HepG2 (cell line): Measurements from ENCODE around the gene PIEZO2. TPM values are rescaled to one million over a fixed set of nuclear protein-coding genes. Genes with fewer than 3 reads are reported as not detected.
A peak's percentile ranks its signal among the peaks of the same experiment; 100 is the strongest.

ENCODE experiments used
- ATF7-NPFF ChIP-seq: sonication (generic); formaldehyde crosslinking; IDR thresholded peaks from 2 replicates; pipeline ENCODE4 v1.8.1; 2023; ENCODE audit warnings: mild to moderate bottlenecking, low read depth, missing genetic modification reagents, moderate library complexity
- BCL6 ChIP-seq: IDR thresholded peaks from 2 replicates; pipeline ENCODE4 v1.6.1; 2016; ENCODE audit warnings: missing genetic modification reagents, missing compliant biosample characterization
- CCAR2 ChIP-seq: fragments of 200-400 bp; formaldehyde crosslinking; optimal IDR thresholded peaks from 2 replicates; pipeline ENCODE3; 2018; ENCODE audit warnings: low read depth, mild to moderate bottlenecking, low read length, moderate library complexity
- CENPBD1 ChIP-seq: sonication (generic); formaldehyde crosslinking; IDR thresholded peaks from 2 replicates; pipeline ENCODE4 v1.8.0; 2022; ENCODE audit warnings: missing genetic modification reagents, low read depth, mild to moderate bottlenecking, borderline replicate concordance
- ELF1 ChIP-seq: sonication (generic); formaldehyde crosslinking; IDR thresholded peaks from 2 replicates; pipeline ENCODE4 v1.4.0; 2020; ENCODE audit warnings: missing genetic modification reagents
- FOXK1 ChIP-seq: sonication (generic); formaldehyde crosslinking; IDR thresholded peaks from 2 replicates; pipeline ENCODE4 v1.4.0; 2020; ENCODE audit warnings: low read depth, missing genetic modification reagents, borderline replicate concordance
- FOXP1 ChIP-seq, 2 experiments: fragments of 450-650 bp in 1 of 2; IDR thresholded peaks; 2 replicates each; pipeline ENCODE4 v1.6.1; 2017 to 2018; ENCODE audit warnings: antibody characterized with exemption in 1 of 2
- IRF2 ChIP-seq: IDR thresholded peaks from 2 replicates; pipeline ENCODE4 v1.6.1; 2018; ENCODE audit warnings: missing genetic modification reagents, missing compliant biosample characterization
- MLX ChIP-seq: IDR thresholded peaks from 2 replicates; pipeline ENCODE4 v1.6.1; 2016
- MYPOP ChIP-seq: sonication (generic); formaldehyde crosslinking; IDR thresholded peaks from 2 replicates; pipeline ENCODE4 v1.8.1; 2023; ENCODE audit warnings: mild to moderate bottlenecking, moderate library complexity, missing genetic modification reagents
- NAIF1 ChIP-seq: sonication (generic); formaldehyde crosslinking; IDR thresholded peaks from 2 replicates; pipeline ENCODE4 v1.5.0; 2020; ENCODE audit warnings: mild to moderate bottlenecking, missing genetic modification reagents, borderline replicate concordance
- PATZ1 ChIP-seq: sonication (generic); formaldehyde crosslinking; IDR thresholded peaks from 2 replicates; pipeline ENCODE4 v1.4.0; 2020; ENCODE audit warnings: missing genetic modification reagents
- SMAD9 ChIP-seq: sonication (generic); formaldehyde crosslinking; IDR thresholded peaks from 2 replicates; pipeline ENCODE4 v1.5.1; 2020; ENCODE audit warnings: mild to moderate bottlenecking, missing genetic modification reagents
- TFDP2 ChIP-seq: sonication (generic); formaldehyde crosslinking; IDR thresholded peaks from 2 replicates; pipeline ENCODE4 v1.4.0; 2020; ENCODE audit warnings: missing genetic modification reagents
- ZMYM4 ChIP-seq: sonication (generic); formaldehyde crosslinking; IDR thresholded peaks from 2 replicates; pipeline ENCODE4 v1.8.1; 2023; ENCODE audit warnings: mild to moderate bottlenecking, missing genetic modification reagents
- ZNF362 ChIP-seq: sonication (generic); formaldehyde crosslinking; IDR thresholded peaks from 2 replicates; pipeline ENCODE4 v1.4.0; 2020; ENCODE audit warnings: missing genetic modification reagents, mild to moderate bottlenecking, borderline replicate concordance
- ZNF501 ChIP-seq: sonication (generic); formaldehyde crosslinking; IDR thresholded peaks from 2 replicates; pipeline ENCODE4 v1.5.1; 2020; ENCODE audit warnings: mild to moderate bottlenecking, moderate library complexity, missing genetic modification reagents
- ZNF547 ChIP-seq: sonication (generic); formaldehyde crosslinking; IDR thresholded peaks from 2 replicates; pipeline ENCODE4 v1.5.1; 2020; ENCODE audit warnings: mild to moderate bottlenecking, missing genetic modification reagents
- ZNF770 ChIP-seq: sonication (generic); formaldehyde crosslinking; IDR thresholded peaks from 2 replicates; pipeline ENCODE4 v1.5.0; 2020; ENCODE audit warnings: mild to moderate bottlenecking, missing genetic modification reagents
- ZSCAN25 ChIP-seq: sonication (generic); formaldehyde crosslinking; IDR thresholded peaks from 2 replicates; pipeline ENCODE4 v1.8.0; 2022; ENCODE audit warnings: mild to moderate bottlenecking, missing genetic modification reagents
- polyA plus RNA-seq, 8 experiments: library from polyadenylated mRNA; depleted of rRNA in 3 of 8; stranded (reverse) in 7 of 8; unstranded in 1 of 8; fragments of >200 nt; fragmentation: Illumina TruSeq in 4 of 8; extraction: Trizol in 4 of 8; gene quantifications; 2 replicates each; pipeline versions ENCODE4 v1.2.1 to v1.2.3, GENCODE V29; 2011 to 2016; ENCODE audit warnings: low read depth in 4 of 8, missing spikeins in 1 of 8, mixed read lengths in 1 of 8; ENCODE audit not compliant: insufficient read depth in 1 of 8
- total RNA-seq, 5 experiments: library from RNA; depleted of rRNA; stranded (reverse); fragments of >200 nt; fragmentation: Illumina TruSeq; extraction: Trizol; gene quantifications; 2 replicates each; pipeline ENCODE4 v1.2.3, GENCODE V29; 2016; ENCODE audit warnings: low read depth in 1 of 5

The PIEZO2 gene
- total and polyA plus RNA-seq, 2 of the 13 experiments (the other 11 are each of a cell fraction or from before 2014, with no cell fraction given) = 15.2 to 27.2 TPM

- TF ChIP-seq MYPOP (CRISPR knock-in tag) = peak; percentile 82; the same call in 1 of the 2 replicates
- TF ChIP-seq IRF2 = no peak
- peak; percentile 88 for TF ChIP-seq TFDP2 (CRISPR knock-in tag)
- TF ChIP-seq CCAR2 = no peak
- TF ChIP-seq CENPBD1 = no peak; the same call in 1 of the 2 replicates
- no peak for TF ChIP-seq ZMYM4 (CRISPR knock-in tag)
- TF ChIP-seq ZNF547 = peak; percentile 43; the same call in 1 of the 2 replicates
- no peak for TF ChIP-seq FOXP1 (IDR thresholded peaks at IDR 0.05)
- no peak for TF ChIP-seq FOXP1 (CRISPR knock-in tag; IDR thresholded peaks at IDR 0.05)
- TF ChIP-seq FOXK1 = 0 out of 2 replicates have a peak, but pooled peaks have one; percentile 8
- TF ChIP-seq BCL6 = peak; percentile 13; the same call in 1 of the 2 replicates
- peak; percentile 50; the same call in 1 of the 2 replicates for TF ChIP-seq PATZ1
- no peak for TF ChIP-seq ZSCAN25 (CRISPR knock-in tag)
- no peak for TF ChIP-seq ZNF362 (CRISPR knock-in tag)
- no peak for TF ChIP-seq ELF1
- no peak for TF ChIP-seq NAIF1
- no peak for TF ChIP-seq MLX
- peak; percentile 60 for TF ChIP-seq ATF7-NPFF (CRISPR knock-in tag)
- TF ChIP-seq ZNF501 = peak; percentile 21; the same call in 1 of the 2 replicates
- no peak for TF ChIP-seq SMAD9 (CRISPR knock-in tag)
- TF ChIP-seq ZNF770 (CRISPR knock-in tag) = peak; percentile 57
These were observed at the start of gene PIEZO2 (continued) for GRCh38 chr18:11149441-11150270.
